Hepatocyte (in vitro differentiated cells): Measurements from ENCODE around the gene CCDC197. TPM values are rescaled to one million over a fixed set of nuclear protein-coding genes. Genes with fewer than 3 reads are reported as not detected.

Experiments used
- DNase-seq: peaks from one replicate; pipeline ENCODE4 v3.0.0-alpha.2; 2016; ENCODE audit warnings: low spot score
- H2AFZ ChIP-seq: fragments of 200-600 bp; sonication (generic); 2 replicates; pipeline ENCODE4 v1.6.0; 2016; ENCODE audit warnings: antibody characterized with exemption, mild to moderate bottlenecking
- H3K27ac ChIP-seq: fragments of 200-600 bp; sonication (generic); 2 replicates; pipeline ENCODE4 v1.5.1; 2016; ENCODE audit warnings: mild to moderate bottlenecking
- H3K27me3 ChIP-seq: fragments of 200-600 bp; sonication (generic); 2 replicates; pipeline ENCODE4 v1.6.1; 2016
- H3K36me3 ChIP-seq: fragments of 200-600 bp; sonication (generic); replicated peaks from 2 replicates; pipeline ENCODE4 v1.5.1; 2016; ENCODE audit warnings: low read depth; ENCODE audit not compliant: insufficient read depth
- H3K4me1 ChIP-seq: fragments of 200-600 bp; sonication (generic); 2 replicates; pipeline ENCODE4 v1.5.1; 2016; ENCODE audit warnings: mild to moderate bottlenecking, moderate library complexity; ENCODE audit not compliant: insufficient read depth
- H3K4me2 ChIP-seq: fragments of 200-600 bp; sonication (generic); 2 replicates; pipeline ENCODE4 v1.6.0; 2016
- H3K4me3 ChIP-seq: fragments of 200-600 bp; sonication (generic); 2 replicates; pipeline ENCODE4 v1.5.1; 2016; ENCODE audit warnings: mild to moderate bottlenecking
- H3K79me2 ChIP-seq: fragments of 200-600 bp; sonication (generic); 2 replicates; pipeline ENCODE4 v1.6.0; 2017; ENCODE audit warnings: mild to moderate bottlenecking
- H3K9me2 ChIP-seq: fragments of 200-600 bp; sonication (generic); replicated peaks from 2 replicates; pipeline ENCODE4 v1.6.0; 2017; ENCODE audit warnings: mild to moderate bottlenecking; ENCODE audit not compliant: insufficient read depth
- H3K9me3 ChIP-seq: fragments of 200-600 bp; sonication (generic); 2 replicates; pipeline ENCODE4 v1.5.1; 2016; ENCODE audit warnings: low read depth, mild to moderate bottlenecking
- H4K20me1 ChIP-seq: fragments of 200-600 bp; sonication (generic); 2 replicates; pipeline ENCODE4 v1.6.0; 2016; ENCODE audit warnings: mild to moderate bottlenecking; ENCODE audit not compliant: insufficient read depth, poor library complexity, severe bottlenecking
- CTCF ChIP-seq: fragments of 200-600 bp; sonication (generic); IDR thresholded peaks from 2 replicates; pipeline ENCODE4 v1.5.1; 2016; ENCODE audit warnings: antibody characterized with exemption, mild to moderate bottlenecking; ENCODE audit not compliant: poor library complexity
- EZH2 ChIP-seq: fragments of 200-600 bp; sonication (generic); IDR thresholded peaks from 2 replicates; pipeline ENCODE4 v1.6.1; 2016; ENCODE audit warnings: antibody characterized with exemption, mild to moderate bottlenecking, borderline replicate concordance
- EZH2phosphoT487 ChIP-seq: fragments of 200-600 bp; sonication (generic); IDR thresholded peaks from one replicate; pipeline ENCODE4 v1.6.1; 2018; ENCODE audit warnings: antibody characterized with exemption, mild to moderate bottlenecking, low read depth, moderate library complexity; ENCODE audit not compliant: unreplicated experiment, severe bottlenecking
- WGBS: methylation state at CpG from one replicate; pipeline ENCODE4 v1.1.6; 2016; ENCODE audit warnings: low lambda C conversion rate; ENCODE audit errors: missing lambda C conversion rate; 5-methylcytosine and 5-hydroxymethylcytosine counted together
- polyA plus RNA-seq: library from polyadenylated mRNA; unstranded; fragments of >200 nt; fragmentation: Nextera tagmentation; extraction: Ambion mirVana; gene quantifications from 2 replicates; pipeline ENCODE4 v1.2.1, GENCODE V29; 2016
- total RNA-seq: library from RNA; depleted of rRNA; stranded (reverse); fragments of >200 nt; gene quantifications from 2 replicates; pipeline ENCODE4 v1.2.3, GENCODE V29; 2014

Gene CCDC197
- total and polyA plus RNA-seq, 2 experiments from 2014 or later: not detected

GRCh38 chr14:93998871-93999403 lies 1.8 kb downstream of the CCDC197 start:
- Histone ChIP-seq H3K9me2 (no peaks in the 10 kb centered on the region), H4K20me1 (no peaks in the 10 kb centered on the region), H3K4me1 (peaks cover 7% of the 10 kb centered on the region), H2AFZ (no peak overlapping the region), H3K79me2 (no peaks in the 10 kb centered on the region), H3K27me3 (no peaks in the 10 kb centered on the region), H3K9me3 (no peaks in the 10 kb centered on the region), H3K4me3 (no peak overlapping the region), H3K27ac (no peak overlapping the region), H3K4me2 (no peak overlapping the region), H3K36me3 (no peaks in the 10 kb centered on the region)
- WGBS: 94% methylated on average over 7 of the region's 7 CpGs
- TF ChIP-seq EZH2phosphoT487 (no peak), CTCF (no peak), EZH2 (no peak)
- DNase-seq: no peak

- no peak for DNase-seq
- no peaks in the 10 kb centered on the region for H3K27me3 ChIP-seq
- no peaks in the 10 kb centered on the region for H3K36me3 ChIP-seq
- WGBS: 55% methylated on average over 8 of the region's 8 CpGs
- H3K4me3 ChIP-seq: no peak overlapping the region
- peaks cover 7% of the 10 kb centered on the region for H3K4me1 ChIP-seq
- no peaks in the 10 kb centered on the region for H3K9me3 ChIP-seq
- no peaks in the 10 kb centered on the region for H3K79me2 ChIP-seq
- H3K9me2 ChIP-seq: no peaks in the 10 kb centered on the region
- H3K4me2 ChIP-seq: no peak overlapping the region
- H3K27ac ChIP-seq: no peak overlapping the region
- no peaks in the 10 kb centered on the region for H4K20me1 ChIP-seq
- TF ChIP-seq EZH2 (no peak), CTCF (no peak), EZH2phosphoT487 (no peak)
- H2AFZ ChIP-seq: no peak overlapping the region
These were observed 2.5 kb downstream of the CCDC197 start for GRCh38 chr14:93999573-93999972.

GRCh38 chr14:94000267-94000666 lies 3.2 kb downstream of the CCDC197 start:
- no peak for DNase-seq
- H3K36me3 ChIP-seq: no peaks in the 10 kb centered on the region
- H3K4me1 ChIP-seq: peaks cover 7% of the 10 kb centered on the region
- H3K27me3 ChIP-seq: no peaks in the 10 kb centered on the region
- no peak overlapping the region for H3K4me2 ChIP-seq
- H3K4me3 ChIP-seq: no peak overlapping the region
- no peaks in the 10 kb centered on the region for H4K20me1 ChIP-seq
- H3K9me2 ChIP-seq: no peaks in the 10 kb centered on the region
- no peaks in the 10 kb centered on the region for H3K79me2 ChIP-seq
- no peaks in the 10 kb centered on the region for H3K9me3 ChIP-seq
- H3K27ac ChIP-seq: no peak overlapping the region
- TF ChIP-seq EZH2phosphoT487 (no peak), CTCF (no peak), EZH2 (no peak)
- WGBS: 90% methylated on average over 6 of the region's 6 CpGs
- no peak overlapping the region for H2AFZ ChIP-seq

GRCh38 chr14:94001016-94001415 lies 3.9 kb downstream of the CCDC197 start:
- H3K4me3 ChIP-seq: no peak overlapping the region
- H3K4me2 ChIP-seq: no peak overlapping the region
- H3K9me3 ChIP-seq: no peaks in the 10 kb centered on the region
- no peaks in the 10 kb centered on the region for H3K9me2 ChIP-seq
- no peak for DNase-seq
- H3K79me2 ChIP-seq: no peaks in the 10 kb centered on the region
- H2AFZ ChIP-seq: no peak overlapping the region
- 84% methylated on average over 13 of the region's 13 CpGs for WGBS
- no peak for TF ChIP-seq CTCF
- no peaks in the 10 kb centered on the region for H3K27me3 ChIP-seq
- no peaks in the 10 kb centered on the region for H4K20me1 ChIP-seq
- H3K27ac ChIP-seq: no peak overlapping the region
- no peaks in the 10 kb centered on the region for H3K36me3 ChIP-seq
- H3K4me1 ChIP-seq: peaks cover 7% of the 10 kb centered on the region
